Prostate gland (tissue), 1 donor: Measurements from ENCODE around the gene FER.

Experiments
- POLR2A ChIP-seq: fragments of 450-650 bp; IDR thresholded peaks from one replicate; pipeline ENCODE4 v1.6.1; 2016; ENCODE audit warnings: antibody characterized with exemption, mild to moderate bottlenecking
- POLR2AphosphoS5 ChIP-seq: sonication (generic); formaldehyde crosslinking; IDR thresholded peaks from one replicate; pipeline ENCODE4 v1.6.1; 2017; ENCODE audit warnings: antibody characterized with exemption

- TF ChIP-seq POLR2AphosphoS5 (no peak), POLR2A (no peak)
Observed at GRCh38 chr5:108867656-108868055, 120.0 kb downstream of the FER start.
